GM11168 (cell line): Measurements from ENCODE around the gene TAT.
"Not testable (repeated sequence)": the region's sequence is repeated elsewhere in the genome, so short reads cannot be mapped to it uniquely, and the experiment has no call there.

ENCODE experiments used
- in situ Hi-C: fragments of 300-500 bp; cut with MboI; formaldehyde crosslinking; loops from one replicate; pipeline ENCODE4 v1.12.0; 2022; ENCODE audit warnings: low sequenced_read_pairs; ENCODE audit not compliant: unreplicated experiment

Gene TAT

DNA sequence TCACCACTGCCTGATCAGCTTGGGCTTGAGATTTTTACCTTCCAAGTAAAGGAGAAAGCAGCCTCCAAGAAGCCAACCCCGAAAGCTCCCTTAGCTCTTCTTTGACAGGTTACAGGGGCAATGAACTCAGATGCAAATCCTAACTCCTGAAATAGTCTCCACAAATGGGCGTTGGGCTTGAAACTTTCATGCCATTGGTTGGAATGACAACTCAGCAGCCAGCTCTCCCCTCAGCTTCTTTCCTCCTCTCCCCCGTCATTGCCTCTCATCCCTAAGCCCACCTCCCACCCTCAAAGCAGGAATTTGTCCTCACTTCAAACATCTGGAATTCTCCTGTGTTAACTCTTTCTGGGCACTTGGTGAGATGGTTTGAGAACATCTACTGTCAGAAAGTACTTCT lies at the start of gene TAT:
TAT (minus strand) TSS at position 122 of the 400 bp plus-strand sequence. CDS start 677 bp downstream, outside the sequence.
- in situ Hi-C loops: no loop called here

DNA sequence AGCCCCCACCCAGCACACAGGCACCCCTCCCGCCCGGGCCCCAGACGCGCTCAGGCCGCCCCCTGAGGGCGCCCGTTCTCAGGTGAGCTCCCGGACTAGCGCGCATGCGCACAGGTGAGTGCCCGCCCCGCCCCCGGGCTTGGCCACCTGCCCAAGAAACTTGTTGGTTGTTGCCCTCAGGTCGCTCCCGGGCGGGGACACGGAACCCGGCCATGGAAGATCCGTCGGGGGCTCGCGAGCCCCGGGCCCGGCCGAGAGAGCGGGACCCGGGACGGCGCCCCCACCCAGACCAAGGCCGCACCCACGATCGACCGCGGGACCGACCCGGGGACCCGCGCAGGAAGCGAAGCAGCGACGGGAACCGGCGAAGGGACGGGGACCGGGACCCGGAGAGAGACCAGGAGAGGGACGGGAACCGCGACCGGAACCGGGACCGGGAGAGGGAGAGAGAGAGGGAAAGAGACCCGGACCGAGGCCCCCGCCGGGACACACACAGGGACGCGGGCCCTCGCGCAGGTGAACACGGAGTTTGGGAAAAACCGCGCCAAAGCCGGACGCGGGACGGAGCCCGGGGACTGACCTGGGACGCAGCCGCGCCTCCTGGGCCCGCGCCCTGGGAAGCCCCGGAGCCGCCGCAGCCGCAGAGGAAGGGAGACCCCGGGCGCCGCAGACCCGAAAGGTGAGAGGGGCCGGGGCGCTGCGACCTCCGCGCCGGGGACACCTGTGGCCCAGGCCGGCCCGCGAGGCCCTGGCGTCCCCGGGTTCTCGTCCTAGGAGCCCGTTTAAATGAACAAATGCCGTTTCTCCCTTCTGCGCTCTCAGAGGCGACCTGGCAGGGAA lies 49.3 kb upstream of the TAT start, which contains the start of gene MARVELD3:
MARVELD3 (plus strand) TSS at position 167 of the 840 bp plus-strand sequence; CDS start at position 213, 46 bp downstream.
- in situ Hi-C loops: no loop called here

DNA sequence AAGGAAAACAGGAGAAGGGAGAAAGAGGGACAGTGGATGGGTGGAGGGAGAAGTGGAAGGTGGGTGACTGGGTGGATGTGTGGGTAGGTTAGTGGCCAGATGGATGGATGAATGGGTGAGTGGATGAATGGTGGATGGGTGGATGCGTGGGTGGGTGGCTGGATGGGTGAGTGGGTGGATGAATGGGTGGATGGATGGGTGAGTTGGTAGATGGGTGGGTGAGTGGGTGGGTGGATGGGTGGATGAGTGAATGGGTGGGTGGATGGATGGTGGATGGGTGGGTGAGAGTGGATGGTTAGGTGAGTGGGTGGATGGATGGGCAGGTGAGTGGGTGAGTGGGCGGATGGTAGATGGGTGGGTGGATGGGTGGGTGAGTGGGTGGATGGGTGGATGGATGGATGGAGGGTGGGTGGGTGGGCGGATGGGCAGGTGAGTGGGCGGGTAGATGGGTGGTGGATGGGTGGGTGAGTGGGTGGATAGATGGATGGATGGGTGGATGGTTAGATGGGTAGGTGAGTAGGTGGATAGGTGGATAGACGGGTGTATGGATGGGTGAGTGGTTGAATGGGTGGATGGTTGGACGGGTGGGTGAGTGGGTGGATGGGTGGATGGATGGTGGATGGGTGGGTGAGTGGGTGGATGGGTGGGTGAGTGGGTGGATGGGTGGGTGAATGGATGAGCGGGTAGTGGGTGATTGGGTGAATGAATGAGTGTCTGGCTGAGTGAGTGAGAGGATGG lies 48.4 kb upstream of the TAT start:
- in situ Hi-C loops: no loop called here

DNA sequence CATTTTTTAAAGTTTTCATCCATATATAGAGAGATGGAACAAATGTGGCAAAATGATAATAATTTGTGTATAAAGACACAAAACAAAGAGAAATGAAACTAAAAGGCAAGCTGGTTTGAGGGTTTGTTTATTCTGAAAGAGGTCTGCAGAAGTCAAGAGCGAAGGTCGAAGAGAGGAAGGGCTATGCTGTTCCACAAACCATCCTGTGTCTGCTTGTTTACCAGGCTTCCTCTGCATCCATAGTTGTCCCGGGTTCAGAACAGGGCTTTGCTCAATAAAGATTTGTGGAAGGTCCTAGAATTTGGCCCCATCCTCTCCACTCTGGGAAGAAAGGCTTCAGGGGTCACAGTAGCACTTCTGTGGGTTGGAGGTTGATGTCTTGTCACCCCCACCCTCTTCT lies 46.7 kb upstream of the TAT start:
- in situ Hi-C loops: no loop called here

DNA sequence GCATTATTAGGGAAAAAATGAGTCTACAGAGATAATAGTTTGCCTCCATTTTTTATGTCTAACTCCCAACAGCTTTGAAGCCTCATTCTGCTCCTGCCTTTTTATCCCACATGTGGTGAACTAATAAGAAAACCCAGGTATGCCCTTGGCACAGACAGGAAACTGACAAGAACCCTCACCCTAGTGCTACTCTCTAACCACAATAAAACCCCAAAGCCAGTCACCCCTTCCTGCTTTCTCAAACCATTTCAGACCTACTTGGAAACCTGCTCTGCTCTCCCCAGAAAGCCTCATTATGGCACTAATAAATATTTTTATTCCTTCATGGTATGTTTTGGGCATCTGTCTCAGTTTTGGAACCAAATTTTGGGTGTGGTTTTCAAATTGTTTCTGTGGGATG lies 45.2 kb upstream of the TAT start:
- in situ Hi-C loops: no loop called here

DNA sequence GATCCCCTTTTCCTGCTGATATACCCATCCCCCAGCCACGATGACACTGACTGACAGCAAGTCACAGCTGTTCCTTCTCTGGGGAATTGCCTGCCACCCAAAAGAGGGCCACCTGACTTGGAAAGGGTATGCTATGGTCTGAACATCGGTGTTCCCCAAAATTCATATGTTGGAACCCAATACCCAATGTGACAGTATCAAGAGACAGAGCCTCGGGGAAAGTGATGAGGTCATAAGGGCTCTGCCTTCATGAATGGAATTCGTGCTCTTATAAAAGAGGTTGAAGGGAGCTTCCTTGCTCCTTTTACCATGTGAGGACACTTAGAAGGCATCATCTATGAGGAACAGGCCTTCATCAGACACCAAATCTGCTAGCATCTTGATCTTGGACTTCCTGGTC lies 41.5 kb upstream of the TAT start:
- in situ Hi-C loops: loop anchor here (10.0 kb wide), 1 partner anchor 204 kb away; no protein-coding TSS in a partner anchor

DNA sequence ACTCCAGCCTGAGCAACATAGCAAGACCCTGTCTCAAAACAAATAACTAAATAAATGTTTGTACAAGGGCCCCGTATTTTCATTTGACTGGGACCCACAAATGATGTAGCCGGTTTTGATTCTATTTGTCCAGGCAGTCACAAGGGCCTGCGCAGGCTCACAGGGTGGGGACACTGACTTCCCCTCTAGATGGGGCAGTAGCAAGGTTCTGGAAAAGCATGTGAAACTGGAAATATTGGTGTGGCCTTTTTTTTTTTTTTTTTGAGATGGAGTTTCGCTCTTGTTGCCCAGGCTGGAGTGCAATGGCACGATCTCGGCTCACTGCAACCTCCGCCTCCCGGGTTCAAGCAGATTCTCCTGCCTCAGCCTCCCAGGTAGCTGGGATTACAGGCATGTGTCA lies 38.1 kb upstream of the TAT start:
- in situ Hi-C loops: loop anchor here (10.0 kb wide), 1 partner anchor 200 kb away; no protein-coding TSS in a partner anchor

DNA sequence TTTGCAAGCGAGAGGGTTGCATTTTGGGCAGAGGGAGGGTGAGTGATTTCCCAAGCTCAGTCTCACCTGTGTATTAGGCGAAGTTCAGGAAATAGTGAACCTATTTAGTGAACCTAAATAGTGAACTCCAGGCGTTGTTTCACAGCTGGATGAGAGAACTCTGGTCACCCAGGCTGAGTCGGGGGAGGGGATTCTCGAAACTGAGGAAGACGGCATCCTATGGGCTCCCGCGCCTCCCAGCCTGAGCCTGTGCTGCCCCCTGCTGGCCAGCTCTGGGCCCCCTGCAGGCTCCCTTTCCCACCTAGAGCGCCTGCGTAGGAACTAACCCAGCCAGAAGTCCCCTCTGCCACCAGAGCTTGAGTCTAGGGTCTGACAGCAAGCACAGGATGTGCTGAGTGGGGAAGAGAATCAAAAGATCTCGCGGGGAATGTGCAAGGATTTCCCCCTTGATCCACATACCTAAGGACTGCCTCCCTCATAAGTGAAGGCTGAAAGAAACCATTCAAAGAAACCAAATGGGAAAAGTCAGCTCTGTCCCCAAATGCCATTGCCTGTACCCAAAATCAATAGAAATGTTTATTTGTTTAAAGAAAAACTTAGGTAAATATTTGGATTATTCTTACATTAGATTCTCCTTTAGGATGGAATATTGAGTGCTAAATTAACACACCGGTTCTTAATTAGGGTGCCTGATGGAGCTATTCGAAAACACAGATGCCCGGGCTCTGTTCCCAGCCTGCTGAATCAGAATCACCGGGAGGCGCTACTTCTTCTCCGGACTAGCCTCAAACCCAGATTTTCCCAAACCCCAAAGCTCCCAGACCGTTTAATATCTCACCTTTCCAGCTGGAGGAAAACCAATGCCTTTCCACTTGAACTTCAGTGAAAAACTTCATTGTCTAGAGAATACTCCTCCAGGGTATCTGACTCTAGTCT lies 34.3 kb upstream of the TAT start:
- in situ Hi-C loops: loop anchor here (10.0 kb wide), 1 partner anchor 196 kb away; no protein-coding TSS in a partner anchor

DNA sequence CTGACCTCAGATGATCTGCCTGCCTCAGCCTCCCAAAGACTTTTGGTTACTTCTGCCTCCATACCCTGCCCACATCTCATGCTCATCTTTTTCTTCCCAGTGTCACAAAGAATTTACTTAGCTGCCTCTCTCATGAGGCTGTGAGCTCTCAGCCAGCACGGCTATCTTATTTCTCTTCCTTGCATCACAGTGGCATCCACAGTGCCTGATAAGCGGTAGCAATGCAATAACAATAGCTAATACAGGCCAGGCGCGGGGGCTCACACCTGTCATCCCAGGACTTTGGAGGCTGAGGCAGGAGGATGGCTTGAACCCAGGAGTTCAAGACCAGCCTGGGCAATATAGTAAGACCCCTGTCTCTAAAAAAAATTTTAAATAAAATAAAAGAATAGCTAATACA lies 33.6 kb upstream of the TAT start:
- in situ Hi-C loops: loop anchor here (10.0 kb wide), 1 partner anchor 196 kb away; no protein-coding TSS in a partner anchor

DNA sequence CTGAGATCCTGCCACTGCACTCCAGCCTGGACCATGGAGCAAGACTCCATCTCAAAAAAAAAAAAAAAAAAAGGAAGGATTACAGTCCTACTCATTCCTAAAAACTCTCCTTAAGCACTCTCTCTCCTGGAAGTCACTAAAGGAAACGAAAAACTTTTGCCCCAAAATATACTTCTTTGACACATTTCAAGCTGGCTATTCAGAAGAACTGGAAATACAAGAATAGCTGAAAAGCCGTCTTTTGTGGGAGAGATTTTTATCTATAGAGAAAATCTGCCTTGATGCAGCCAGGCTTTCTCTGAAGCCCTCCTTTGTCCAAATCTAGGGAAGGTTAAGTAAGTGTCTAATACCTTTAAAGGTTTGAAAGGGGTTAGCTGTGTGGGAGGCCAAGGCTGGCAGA lies 32.2 kb upstream of the TAT start:
- in situ Hi-C loops: no loop called here

DNA sequence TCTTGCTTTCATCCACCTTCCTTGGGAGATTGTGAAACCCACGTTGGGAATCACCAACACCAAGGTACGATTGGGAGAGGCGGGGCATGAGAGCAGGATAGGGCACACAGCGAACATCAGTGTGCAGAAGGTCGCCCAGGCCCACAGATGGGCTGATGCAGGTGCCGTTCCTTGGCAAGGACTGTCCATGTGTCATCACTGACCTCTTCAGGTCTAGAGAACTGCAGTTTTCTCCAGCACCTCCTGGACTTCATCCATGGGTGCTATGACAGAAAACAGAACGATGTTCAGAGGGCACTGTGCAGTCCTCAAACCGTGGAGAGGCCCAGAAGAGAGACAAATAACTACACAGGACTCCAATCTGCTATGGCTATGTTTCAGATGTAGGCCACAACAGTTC lies 23.9 kb upstream of the TAT start:
- in situ Hi-C loops: no loop called here

DNA sequence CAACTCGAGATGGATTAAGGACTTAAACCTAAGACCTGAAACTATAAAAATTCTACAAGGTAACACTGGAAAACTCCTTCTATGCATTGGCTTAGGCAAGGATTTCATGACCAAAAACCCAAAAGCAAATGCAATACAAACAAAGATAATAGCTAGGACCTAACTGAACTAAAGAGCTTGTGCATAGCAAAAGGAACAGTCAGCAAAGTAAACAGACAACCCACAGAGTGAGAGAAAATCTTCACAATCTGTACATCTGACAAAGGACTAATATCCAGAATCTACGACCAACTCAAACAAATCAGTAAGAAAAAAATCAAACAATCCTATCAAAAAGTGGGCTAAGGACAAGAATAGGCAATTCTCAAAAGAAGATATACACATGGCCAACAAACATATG lies 21.5 kb upstream of the TAT start:
- in situ Hi-C loops: not testable (repeated sequence)

DNA sequence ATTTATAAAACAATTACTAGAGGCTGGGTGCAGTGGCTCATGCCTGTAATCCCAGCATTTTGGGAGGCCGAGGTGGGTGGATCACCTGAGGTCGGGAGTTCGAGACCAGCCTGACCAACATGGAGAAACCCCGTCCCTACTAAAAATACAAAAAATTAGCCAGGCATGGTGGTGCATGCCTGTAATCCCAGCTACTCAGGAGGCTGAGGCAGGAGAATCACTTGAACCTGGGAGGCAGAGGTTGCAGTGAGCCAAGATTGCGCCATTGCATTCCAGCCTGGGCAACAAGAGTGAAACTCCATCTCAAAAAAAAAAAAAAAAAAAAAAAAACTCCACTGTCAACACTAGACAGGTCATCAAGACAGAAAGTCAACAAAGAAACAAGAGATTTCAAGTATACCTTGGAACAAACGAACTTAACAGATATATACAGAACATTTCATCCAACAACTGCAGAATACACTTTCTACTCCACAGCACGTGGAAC lies 18.5 kb upstream of the TAT start:
- in situ Hi-C loops: not testable (repeated sequence)

DNA sequence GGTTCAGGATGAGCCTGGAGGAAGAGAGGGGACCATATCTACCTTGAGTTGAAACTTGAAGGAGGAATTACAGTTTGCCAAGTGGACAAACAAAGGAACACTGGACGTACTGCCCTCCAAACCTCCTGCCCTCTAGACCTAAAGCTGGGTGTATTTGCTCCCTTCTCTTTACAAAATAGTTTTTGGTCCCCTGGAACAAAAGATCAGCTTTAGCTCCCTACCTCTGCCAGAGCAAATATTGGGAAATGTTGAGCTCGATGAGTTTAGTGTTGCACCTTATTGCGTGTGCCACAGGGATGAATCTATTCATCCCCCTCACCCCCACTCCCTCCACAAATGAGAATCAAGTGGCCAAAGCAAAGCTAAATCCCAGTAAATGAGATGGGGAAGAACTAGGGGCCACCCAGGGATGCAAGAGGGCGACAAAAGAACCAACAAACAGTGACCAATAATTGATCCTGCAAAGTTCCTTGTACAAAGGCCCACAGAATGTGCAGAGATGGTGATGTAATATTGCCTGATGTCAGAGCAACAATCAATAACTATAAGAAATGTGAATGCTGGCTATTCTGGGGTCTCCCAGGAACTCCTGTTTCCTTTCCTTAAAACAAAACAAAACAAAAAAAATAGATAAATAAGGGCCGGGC lies 17.2 kb upstream of the TAT start:
- in situ Hi-C loops: no loop called here

DNA sequence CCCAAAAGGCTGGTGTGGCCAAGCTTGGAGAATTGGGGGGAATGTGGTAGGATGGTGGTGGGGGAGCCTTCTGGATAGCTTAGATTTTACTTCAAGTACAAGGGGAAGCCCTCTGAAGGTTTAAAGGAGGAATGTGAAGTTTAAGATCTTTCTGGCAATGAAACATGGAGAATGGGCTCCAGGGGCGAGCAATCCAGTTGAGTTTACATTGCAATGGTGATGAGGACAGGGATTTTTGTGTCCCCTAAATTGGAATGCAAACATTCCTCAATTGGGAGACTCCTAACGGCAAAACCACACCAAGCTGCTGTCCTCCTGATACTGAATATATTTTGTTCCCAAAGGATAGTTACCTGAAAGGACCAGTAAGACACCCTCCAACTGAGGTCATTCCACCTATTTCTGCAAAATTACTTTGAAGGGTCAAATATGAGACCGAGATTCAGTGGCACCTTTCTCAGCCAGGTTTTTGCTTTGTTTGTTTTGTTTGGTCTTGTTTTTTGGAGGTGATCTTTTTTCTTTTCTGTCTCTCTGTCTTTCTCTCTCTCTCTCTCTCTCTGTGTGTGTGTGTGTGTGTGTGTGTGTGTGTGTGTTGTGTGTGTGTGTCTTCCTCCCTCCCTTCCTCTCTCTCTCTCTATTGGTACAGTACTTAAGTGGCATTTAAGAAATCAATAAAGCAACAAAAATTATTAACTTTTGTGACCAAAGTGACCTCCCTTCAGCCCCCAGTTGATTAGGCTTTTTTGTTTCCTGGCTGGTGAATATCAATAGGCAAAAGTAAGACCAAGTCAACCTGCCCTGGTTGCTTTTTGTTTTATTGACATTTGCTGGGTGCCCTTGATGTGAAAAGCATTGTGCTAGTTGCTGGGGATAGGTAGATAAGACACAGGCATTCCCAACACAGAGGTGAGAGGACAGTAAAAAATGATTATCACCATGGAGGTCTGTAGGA lies 16.4 kb upstream of the TAT start:
- in situ Hi-C loops: no loop called here

DNA sequence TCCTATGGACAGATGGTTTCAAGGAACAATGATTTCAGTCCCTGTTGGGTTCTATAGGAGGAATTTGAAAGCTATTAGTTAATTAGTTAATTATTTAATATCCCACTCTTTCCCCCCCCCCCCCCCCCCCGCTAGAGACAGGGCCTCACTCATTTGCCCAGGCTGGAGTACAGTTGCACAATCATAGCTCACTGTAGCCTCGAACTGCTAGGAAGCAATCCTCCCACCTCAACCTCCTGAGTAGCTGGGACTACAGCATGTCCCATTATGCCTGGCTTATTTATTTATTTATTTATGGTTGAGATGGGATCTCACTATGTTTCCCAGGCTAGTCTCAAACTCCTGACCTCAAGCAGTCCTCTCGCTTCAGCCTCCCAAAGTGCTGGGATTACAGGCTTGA lies 15.0 kb upstream of the TAT start:
- in situ Hi-C loops: no loop called here

DNA sequence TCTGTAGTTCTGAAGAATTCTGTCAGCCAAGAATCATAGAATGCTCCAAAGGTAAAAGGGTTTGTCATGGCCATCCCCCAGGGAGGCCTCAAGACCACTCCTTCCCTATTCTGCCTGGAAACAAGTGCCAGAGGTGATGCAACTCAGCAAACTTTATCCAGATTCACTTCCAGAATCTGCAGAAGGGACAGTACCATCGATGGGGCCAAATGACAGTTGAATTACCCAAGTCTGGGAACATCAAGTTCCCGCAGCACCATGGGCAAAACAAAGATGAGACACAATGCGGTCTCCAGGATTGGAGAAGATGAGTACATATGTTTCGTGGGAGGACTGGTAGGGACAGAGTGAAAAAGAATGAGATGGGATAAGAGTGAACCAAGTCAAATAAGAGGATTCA lies 13.7 kb upstream of the TAT start:
- in situ Hi-C loops: no loop called here

DNA sequence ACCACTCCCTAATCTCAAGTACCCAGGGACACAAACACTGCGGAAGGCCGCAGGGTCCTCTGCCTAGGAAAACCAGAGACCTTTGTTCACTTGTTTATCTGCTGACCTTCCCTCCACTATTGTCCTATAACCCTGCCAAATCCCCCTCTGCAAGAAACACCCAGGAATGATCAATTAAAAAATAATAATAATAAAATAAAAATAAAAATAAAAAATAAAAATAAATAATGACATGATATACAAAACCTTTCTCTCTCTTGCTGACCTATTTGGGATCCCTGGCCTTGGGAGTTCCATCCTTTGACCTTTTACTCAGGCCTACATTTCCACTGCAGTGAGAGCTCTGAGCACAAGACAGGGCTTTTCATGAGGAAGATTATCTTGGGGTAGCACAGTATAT lies 13.2 kb upstream of the TAT start:
- in situ Hi-C loops: not testable (repeated sequence)
